HG03342 (cell line): ENCODE data around the gene SLC25A17.
"Not testable (repeated sequence)": the region's sequence is repeated elsewhere in the genome, so short reads cannot be mapped to it uniquely, and the experiment has no call there.

Experiments
- ATAC-seq: cut with Tn5 transposase; IDR thresholded peaks from one replicate; pipeline ENCODE4 v1.9.1; 2021; ENCODE audit warnings: mild to moderate bottlenecking, moderate library complexity; ENCODE audit not compliant: unreplicated experiment

The SLC25A17 gene, protein sequence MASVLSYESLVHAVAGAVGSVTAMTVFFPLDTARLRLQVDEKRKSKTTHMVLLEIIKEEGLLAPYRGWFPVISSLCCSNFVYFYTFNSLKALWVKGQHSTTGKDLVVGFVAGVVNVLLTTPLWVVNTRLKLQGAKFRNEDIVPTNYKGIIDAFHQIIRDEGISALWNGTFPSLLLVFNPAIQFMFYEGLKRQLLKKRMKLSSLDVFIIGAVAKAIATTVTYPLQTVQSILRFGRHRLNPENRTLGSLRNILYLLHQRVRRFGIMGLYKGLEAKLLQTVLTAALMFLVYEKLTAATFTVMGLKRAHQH

DNA sequence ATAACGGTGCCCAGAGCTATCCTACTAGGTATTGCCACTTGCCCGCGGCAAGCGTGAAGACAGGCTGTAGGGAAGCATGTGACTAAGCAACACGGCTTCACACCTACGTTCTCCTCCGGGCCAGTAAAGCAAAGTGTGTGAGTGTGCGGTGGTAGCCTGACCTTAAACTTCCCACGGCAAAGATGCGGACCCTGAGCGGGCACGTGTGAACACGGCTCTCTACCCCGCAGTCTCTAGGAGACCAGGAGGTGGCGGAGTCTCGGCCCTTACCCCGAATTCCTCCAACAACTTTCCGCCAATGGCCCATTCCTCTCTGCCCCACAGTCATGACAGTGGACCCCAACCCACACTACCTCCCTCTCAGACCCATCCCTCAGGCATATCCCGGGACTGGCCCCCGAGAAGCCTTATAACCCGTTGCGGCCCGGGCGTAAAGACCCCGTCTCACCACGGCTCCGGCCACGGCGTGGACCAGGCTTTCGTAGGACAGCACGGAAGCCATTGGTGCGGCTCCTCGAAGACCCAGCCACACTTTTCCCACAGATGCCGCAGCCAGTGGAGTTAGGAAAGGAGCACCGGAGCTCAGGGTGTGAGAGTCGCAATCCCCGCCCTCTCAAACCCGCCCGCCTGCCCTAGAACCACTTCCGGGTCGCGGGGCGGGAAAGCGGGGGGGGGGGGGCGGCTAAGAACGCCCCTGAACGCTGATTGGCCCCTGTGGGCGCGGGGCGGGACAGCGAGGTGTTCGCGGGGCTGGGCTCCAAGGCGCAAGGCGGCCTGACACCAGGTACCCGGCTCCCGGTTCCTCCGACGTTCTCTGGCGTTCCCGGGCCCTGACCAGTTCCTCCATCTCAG lies at the start of gene SLC25A17:
Gene SLC25A17 (minus strand): TSS at position 600 of the 852 bp plus-strand sequence. CDS start 98 bp downstream, at position 502.
- peak; percentile 72 for ATAC-seq

DNA sequence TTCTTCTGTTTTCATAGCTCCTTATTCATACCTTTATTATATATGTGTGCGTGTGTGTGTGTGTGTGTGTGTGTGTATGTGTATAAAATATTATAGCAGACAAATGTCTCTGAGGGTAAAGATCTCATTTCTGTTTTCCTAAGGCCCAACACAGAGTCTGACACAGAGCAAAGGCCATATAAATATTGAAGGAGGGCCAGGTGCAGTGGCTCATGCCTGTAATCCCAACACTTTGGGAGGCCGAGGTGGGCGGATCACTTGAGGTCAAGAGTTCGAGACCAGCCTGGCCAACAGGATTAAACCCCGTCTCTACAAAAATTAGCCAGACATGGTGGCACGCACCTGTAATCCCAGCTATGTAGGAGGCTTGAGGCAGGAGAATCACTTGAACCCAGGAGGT lies 49.2 kb upstream of the SLC25A17 start:
- ATAC-seq: not testable (repeated sequence)

DNA sequence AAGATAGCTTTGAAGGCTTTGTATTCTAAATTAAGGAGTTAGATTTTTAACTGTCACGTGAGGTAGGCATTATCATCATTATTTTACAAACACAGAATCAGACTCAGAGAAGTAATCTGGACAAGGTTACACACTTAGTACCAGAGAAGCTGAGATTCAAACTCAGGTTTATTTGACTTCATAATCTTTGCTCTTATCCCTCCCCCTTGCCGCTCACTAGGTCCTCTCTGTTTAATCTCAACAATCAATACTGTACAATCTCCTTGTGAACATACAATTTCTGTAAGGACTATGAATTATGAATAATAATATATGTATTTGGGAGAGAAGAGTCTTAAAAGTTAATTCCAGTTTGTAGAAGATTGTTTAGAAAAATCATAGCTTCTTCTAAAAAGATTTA lies 48.0 kb upstream of the SLC25A17 start:
- no peak for ATAC-seq

DNA sequence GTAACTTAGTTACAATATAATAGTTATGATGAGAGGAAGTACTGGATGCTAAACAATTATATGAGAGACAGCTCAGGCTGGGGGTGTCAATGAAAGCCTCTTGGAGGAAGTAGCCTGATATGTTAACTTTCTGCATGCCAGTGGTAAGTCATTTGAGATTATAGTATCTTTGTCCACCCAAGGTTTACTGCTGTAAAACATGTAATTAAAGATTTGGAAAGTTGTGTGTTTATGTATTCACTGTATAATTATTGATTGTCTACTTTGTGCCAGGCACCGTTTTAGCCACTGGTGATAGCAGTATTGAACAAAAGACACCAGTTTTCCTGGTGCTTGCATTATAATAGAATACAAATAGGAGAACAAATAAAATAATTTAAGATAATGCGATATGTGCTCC lies 43.4 kb upstream of the SLC25A17 start:
- ATAC-seq: no peak

DNA sequence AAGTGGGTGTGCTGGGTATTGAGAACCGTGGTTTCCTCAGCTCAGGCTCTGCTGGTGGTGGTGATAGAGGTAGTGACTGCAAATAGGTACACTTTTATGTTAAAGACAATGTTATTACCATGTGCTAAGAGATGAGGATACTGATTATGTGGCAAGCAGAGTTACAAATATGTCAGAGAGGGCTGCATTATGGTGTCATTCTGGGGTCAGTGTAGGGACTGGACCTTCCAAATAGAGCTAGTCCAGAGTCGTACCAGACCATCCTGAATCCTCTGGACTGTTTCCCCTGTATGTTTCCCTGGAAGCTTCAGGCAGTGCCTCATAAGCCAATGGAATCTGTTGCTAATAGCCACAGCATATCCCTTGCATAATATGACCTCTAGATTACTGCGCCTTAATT lies 42.9 kb upstream of the SLC25A17 start, which contains the start of gene DNAJB7:
Gene DNAJB7 (minus strand): TSS at position 101 of the 400 bp plus-strand sequence. CDS start 119 bp downstream, outside the sequence.
- no peak for ATAC-seq

DNA sequence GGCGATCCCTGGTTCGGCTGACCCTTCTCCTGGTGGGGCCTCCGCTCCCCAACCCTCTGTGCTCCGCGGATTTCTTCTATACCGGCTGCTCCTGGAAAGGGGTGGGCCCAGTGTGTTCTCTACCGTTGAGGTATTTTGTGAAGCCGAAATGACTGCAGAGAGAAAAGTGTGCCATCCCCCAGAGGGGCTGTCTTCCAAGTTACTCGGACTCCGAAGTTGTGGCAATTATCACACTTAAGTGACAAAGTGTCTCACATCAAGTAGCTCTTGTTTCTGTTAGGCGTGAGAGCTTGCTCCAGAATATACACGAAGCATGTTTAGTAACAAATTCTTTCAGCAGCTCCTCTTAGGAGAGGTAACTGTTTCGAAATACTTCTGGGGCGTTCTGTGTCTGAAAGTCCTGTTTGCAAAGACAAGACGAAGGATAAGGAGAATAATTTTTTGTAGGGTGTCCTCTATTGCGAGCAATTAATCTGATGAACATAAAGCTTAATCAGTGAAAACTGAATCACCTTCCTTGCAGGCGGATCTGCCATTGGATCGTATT lies 38.2 kb upstream of the SLC25A17 start:
- ATAC-seq: peak; percentile 20

DNA sequence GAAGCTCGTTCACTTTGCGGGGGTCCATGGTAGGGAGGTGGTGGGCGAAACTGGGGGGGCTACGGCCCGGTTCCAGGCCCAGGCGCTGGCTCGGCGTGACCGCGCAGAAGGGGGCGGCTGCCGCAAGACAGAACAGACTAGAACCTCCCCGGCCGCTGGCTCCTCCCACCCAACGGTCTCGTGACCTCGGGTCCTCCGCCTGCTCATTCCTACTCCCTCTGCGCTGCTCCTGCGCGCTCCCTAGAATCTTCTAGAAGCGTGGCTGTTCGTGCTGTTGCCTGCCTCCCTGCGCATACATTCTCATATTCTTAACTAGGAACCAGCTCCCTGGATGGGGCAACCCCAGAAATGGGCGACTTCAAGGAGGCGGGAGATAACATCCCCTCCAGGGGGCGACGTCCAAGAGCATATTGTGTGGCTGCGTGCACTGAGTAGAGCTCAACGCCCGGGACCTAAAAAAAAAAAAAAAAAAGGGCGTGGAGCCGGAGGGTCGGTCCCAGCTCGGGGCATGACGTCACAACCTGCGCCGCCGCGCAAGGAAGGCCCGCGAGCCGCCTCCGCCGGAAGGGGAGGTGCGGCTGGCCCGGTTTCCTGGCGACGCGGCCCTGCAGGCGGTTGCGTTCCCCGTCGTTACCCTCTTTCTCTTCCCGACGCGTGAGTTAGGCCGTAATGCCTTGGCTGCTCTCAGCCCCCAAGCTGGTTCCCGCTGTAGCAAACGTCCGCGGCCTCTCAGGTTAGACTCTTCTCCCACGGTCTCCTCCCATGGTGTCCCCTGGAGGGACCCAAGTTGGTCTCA lies 37.6 kb upstream of the SLC25A17 start, which contains the start of the genes ST13 and XPNPEP3:
Gene ST13 (minus strand): TSS at position 127 of the 796 bp plus-strand sequence. CDS start 99 bp downstream, at position 28.
Gene XPNPEP3 (plus strand): TSS at position 636 of the 796 bp plus-strand sequence. CDS start 34 bp downstream, at position 670.
- ATAC-seq: peak; percentile 81

DNA sequence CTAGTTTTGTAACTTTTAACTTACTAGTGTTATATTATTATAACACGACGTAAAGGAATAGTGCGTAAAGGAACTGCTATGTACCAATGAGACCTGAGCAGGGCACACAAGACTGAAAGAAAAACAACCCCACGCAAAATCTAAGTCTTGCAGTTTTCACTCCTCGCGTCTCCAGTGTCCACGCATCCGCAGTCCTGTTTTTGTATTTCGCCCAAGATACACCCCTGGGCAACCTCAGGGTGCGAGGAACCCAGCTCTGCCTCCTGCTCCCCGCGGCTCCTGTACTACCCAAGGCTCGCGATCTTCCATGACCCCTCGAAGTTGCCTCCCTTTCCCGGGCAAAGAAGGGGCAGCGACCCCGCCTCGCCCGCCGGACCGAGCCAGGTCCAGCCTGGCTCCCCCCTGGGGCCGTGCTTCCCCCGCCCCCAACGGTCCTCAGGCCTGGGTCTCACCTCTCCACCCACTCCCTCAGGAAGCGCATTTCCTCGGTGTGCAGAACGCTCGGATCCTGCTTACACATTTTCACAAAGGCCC lies 36.9 kb upstream of the SLC25A17 start:
- peak; percentile 15 for ATAC-seq

DNA sequence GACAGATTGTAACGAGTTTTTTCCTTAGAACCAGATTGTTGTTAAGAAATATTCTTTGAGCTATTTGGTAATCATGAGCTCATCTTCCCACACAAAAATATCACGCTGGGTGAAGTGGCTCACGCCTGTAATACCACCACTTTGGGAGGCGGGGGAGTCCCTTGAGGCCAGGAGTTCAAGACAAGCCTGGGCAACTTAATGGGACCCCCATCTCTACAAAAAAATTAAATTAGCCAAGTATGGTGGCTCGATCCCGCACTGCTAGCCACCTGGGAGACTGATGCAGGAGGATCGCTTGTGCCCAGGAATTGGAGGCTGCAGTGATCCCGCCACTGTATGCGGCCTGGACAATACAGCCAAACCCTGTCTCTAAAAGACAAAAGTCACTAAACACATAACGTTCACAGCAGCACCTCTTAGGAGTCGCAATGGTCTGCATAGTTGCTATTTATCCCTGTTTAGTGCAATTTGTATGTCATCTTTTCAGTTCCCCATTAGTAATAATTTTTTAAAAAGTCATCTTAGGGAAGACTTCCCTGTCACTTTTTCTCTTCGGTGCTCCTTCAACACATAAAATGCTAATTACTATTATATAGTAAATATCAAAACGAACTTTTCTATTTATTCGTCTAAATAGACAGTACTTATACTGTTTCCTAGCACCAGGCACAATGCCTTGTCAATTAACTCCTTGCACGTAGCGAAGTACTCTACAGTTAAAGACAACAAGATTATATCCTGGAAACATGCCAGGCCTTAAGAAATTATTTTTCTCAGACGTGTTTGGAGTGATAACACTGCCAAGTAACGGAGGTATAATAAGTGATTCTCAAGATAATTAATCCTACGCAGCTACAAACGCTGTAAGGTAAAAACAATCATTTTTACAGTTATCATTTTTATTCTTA lies 36.2 kb upstream of the SLC25A17 start:
- no peak for ATAC-seq

DNA sequence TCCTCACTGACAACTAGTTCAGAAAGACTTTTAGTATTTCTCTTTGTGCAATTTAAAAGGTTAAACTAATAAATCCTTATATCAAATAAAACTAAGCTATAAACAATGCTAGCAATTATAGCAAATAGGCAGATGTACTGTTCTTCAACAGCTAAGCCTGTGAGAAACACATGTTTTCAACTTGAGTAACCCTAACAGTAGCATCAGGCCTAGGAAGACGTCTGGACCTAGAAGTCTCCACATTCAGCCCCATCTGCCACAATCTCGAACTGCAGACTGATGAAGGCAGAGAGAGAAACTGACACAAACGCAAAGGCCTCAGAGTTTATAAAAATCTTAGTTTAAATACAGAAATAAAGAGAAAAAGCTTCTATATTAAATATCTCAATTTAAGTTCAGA lies 34.8 kb upstream of the SLC25A17 start:
- no peak for ATAC-seq

DNA sequence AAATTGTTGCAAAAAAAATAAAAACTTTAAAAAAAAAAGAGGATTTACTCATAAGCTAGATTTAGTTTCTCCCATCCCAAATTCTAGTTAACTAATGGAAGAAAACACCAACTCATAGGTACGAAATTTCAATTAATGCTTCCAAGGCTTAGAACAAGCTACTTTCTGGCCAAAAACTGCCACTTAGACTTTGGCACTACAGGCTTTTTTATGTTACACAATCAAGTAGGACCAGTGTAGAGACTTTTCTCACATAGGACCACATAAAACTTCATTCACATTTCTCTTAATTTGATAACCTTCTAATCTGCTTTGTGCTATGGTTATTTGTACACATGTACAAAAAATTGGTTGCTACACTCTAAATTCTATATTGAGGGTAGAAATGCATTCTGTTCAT lies 34.2 kb upstream of the SLC25A17 start:
- no peak for ATAC-seq

DNA sequence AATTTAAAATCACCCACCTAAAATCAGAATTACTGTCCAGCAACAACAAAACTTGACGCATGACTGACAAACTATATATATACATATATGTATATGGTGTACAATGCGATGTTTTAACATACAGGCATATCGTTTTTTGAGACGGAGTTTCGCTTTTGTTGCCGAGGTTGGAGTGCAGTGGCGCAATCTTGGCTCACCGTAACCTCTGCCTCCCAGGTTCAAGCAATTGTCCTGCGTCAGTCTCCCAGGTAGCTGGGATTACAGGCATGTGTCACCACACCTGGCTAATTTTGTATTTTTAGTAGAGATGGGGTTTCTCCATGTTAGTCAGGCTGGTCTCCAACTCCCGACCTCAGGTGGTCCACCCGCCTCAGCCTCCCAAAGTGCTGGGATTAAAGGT lies 26.7 kb upstream of the SLC25A17 start:
- not testable (repeated sequence) for ATAC-seq

DNA sequence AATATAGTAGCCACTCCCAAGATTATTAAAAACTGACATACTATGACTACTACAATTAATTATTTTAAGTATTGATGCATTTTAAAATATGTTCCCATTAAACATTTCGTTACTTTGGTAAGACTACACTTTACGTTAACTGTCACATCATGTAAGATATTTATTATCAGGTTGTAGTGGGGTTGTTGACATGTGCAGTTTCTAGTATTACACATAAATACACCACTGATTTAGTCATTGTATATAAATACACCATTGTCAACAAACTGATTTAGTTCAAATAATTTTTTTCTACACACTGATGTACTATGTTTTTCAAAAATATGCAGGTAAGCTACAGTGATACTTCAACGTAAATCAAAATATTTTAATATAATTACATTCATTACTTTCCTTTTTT lies 25.8 kb upstream of the SLC25A17 start:
- ATAC-seq: no peak

DNA sequence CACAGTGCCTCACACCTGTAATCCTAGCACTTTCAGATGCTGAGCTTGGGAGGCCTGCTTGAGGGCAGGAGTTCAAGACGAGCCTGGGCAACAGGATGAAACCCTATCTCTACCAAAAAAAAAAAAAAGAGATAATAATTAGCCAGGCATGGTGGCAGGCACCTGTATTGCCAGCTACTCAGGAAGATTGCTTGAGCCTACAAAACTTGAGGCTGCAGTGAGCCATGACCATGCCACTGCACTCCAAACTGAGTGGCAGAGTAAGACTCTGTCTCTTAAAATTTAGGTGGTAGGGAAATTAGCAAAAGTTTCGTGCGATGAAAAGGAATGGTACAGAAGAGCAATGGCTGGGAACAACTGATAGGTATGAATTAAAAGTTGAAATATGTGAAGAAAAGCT lies 19.3 kb upstream of the SLC25A17 start:
- no peak for ATAC-seq

DNA sequence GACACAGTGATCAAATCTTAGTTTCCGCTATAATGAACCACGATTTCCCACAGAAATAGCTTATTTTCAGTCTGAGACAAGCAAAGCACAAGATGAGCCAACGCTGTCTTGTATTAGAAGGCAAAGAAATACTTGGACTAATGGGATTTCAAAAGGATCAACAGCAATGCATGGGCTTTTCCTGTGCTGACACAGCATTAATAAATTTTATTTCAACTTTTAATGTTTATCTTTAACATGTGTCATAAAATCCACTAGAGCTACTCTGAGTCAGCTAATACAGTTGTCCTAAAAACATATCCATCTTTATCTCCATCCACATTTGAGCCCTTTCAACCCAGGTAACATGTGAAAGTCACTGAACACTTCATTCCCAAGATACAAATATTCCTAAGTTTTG lies 15.5 kb upstream of the SLC25A17 start:
- no peak for ATAC-seq

DNA sequence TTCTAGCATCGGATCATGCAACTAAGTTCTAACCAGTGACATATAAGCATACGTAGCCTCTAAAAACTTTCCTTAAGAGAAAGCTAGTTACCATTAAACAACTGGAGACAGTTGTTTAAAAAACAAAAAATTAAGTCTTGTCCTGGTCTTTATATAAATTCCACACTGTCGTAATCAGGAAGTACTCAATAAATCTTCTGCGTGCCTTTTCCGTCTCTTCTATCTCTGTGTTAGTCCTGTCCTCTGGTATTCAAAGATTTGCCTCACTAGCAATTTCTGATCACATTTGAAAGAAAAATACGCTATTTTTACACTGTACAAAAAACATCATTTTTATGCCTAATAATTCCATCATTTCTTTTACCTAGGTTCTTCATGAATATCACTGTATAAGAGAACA lies 10.0 kb upstream of the SLC25A17 start:
- no peak for ATAC-seq

DNA sequence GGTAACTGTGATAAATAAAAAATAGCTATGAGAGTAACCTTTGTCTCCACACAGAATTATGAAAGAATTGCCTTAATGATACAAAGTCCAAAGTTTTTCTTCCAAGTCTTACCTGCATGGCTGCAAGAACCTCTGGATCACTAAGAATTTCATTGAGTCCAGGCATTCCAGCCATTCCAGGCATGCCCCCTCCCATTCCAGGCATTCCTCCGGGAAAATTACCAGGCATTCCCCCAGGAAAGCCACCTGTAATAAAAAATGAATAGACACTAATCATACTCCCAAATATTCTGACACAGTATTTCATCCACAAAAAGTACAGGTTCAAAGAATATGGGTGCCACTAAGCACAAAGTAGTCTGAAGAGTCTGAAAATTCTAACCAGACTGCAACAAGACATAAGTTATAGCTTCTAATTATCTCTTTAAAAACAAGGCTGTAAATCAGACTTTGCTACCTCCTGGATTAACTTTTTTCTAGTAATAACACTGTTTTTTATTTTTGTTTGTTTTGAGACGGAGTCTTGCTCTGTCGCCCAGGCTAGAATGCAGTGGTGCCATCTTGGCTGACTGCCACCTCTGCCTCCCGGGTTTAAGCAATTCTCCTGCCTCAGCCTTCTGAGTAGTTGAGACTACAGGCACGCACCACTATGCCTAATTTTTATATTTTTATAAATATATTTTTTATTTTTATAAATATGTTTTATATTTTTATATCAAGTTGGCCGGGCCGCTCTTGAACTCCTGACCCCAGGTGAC lies 8.0 kb upstream of the SLC25A17 start:
- no peak for ATAC-seq

DNA sequence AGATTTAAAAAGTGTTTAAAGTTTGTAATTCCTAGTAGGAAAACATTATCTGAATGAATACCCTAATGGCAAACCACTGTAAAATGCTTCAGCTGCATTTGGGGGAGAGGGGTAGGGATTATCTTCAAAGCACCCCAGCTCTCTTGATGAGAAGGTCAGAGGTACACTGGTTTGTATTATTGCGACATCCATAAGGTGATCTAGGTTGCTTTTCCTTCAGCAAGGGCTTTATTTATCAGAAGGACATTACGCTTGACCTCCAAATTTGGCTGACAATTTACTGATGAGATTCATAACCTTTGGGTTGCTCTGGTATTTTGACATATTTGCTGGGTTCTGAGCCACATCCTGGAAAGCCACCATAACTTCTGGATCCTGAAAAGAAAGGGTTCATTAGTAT lies 7.1 kb upstream of the SLC25A17 start:
- ATAC-seq: not testable (repeated sequence)

DNA sequence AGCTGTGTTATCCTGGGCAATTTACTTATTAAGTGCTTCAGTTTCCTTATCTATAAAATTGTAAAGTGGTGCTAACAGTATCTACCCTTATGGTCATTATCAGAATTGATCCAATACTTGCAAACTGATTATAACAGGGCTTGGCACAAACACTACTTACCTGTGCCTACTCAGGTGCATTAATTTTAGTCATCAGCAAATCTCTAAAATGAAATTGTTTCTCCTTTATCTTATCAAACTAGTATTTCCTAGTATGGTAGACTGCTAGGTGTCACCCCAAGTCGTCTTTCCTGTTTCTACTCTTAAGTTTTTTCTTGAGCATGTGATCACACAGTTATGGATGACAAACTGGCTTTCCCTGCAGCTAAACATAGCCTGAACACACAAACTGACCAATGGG lies 4.3 kb upstream of the SLC25A17 start:
- ATAC-seq: no peak
